Body of pancreas (tissue), 4 donors: Measurements from ENCODE around the gene SSRP1.

Experiments
- POLR2A ChIP-seq, 3 donors: fragments of 450-650 bp; IDR thresholded peaks; one replicate each; pipeline ENCODE4 v1.6.1; 2016; ENCODE audit warnings: antibody characterized with exemption in 3 of 3, mild to moderate bottlenecking in 2 of 3
- TF ChIP-seq, protein P1 (sequence below), 7 experiments: fragments of 450-650 bp in 4 of 7; fragments of 200-600 bp in 3 of 7; sonication (generic) in 3 of 7; IDR thresholded peaks; one replicate each; pipeline ENCODE4 v1.5.1; 2016 to 2019; ENCODE audit warnings: antibody characterized with exemption in 7 of 7

- TF ChIP-seq, protein P1, sequence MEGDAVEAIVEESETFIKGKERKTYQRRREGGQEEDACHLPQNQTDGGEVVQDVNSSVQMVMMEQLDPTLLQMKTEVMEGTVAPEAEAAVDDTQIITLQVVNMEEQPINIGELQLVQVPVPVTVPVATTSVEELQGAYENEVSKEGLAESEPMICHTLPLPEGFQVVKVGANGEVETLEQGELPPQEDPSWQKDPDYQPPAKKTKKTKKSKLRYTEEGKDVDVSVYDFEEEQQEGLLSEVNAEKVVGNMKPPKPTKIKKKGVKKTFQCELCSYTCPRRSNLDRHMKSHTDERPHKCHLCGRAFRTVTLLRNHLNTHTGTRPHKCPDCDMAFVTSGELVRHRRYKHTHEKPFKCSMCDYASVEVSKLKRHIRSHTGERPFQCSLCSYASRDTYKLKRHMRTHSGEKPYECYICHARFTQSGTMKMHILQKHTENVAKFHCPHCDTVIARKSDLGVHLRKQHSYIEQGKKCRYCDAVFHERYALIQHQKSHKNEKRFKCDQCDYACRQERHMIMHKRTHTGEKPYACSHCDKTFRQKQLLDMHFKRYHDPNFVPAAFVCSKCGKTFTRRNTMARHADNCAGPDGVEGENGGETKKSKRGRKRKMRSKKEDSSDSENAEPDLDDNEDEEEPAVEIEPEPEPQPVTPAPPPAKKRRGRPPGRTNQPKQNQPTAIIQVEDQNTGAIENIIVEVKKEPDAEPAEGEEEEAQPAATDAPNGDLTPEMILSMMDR (IDR thresholded peaks at IDR 0.05): no peak
- TF ChIP-seq POLR2A (IDR thresholded peaks at IDR 0.05): no peak
Measured at GRCh38 chr11:57359396-57359795, 23.7 kb upstream of the SSRP1 start.
